K562 (cell line): ENCODE results near the gene GALNT12. TPM values are rescaled to one million over a fixed set of nuclear protein-coding genes. Genes with fewer than 3 reads are reported as not detected.

Experiments used
- ARID1B ChIP-seq: fragments of 450-650 bp; IDR thresholded peaks from 2 replicates; pipeline ENCODE4 v1.6.1; 2016; ENCODE audit warnings: antibody characterized with exemption, mild to moderate bottlenecking, inconsistent platforms
- CBX3 ChIP-seq, 2 experiments: IDR thresholded peaks; 1 replicate in 1 of 2; 2 replicates in 1 of 2; pipeline ENCODE4 v1.6.1; 2012; ENCODE audit warnings: inconsistent platforms in 2 of 2, low read length in 2 of 2, borderline replicate concordance in 1 of 2, control low read depth in 1 of 2
- E2F6 ChIP-seq, 2 experiments: IDR thresholded peaks; 2 replicates each; pipeline ENCODE4 v1.6.1; 2011; ENCODE audit warnings: borderline replicate concordance in 1 of 2, control low read depth in 1 of 2, low read depth in 1 of 2, low read length in 1 of 2, mild to moderate bottlenecking in 1 of 2, mixed read lengths in 1 of 2, moderate library complexity in 1 of 2; ENCODE audit not compliant: insufficient read depth in 1 of 2, insufficient read length in 1 of 2, poor library complexity in 1 of 2, severe bottlenecking in 1 of 2; ENCODE audit errors: extremely low read depth in 1 of 2
- FOXP4 ChIP-seq: sonication (generic); formaldehyde crosslinking; IDR thresholded peaks from 2 replicates; pipeline ENCODE4 v1.8.0; 2022; ENCODE audit warnings: mild to moderate bottlenecking, missing genetic modification reagents, borderline replicate concordance
- MNT ChIP-seq, 2 experiments: fragments of 450-650 bp; conservative IDR thresholded peaks; 2 replicates each; pipeline ENCODE4 v1.6.1; 2017; ENCODE audit warnings: mild to moderate bottlenecking in 2 of 2, moderate library complexity in 2 of 2
- MXI1 ChIP-seq: IDR thresholded peaks from 2 replicates; pipeline ENCODE4 v1.6.1; 2011; ENCODE audit warnings: low read depth, mild to moderate bottlenecking, improper control_type of control experiment, low read length
- NELFE ChIP-seq: IDR thresholded peaks from 2 replicates; pipeline ENCODE4 v1.6.1; 2011; ENCODE audit warnings: mild to moderate bottlenecking; ENCODE audit not compliant: insufficient read depth, insufficient read length
- NR1H2 ChIP-seq: sonication (generic); formaldehyde crosslinking; IDR thresholded peaks from 2 replicates; pipeline ENCODE4 v1.4.0; 2020; ENCODE audit warnings: mild to moderate bottlenecking, missing genetic modification reagents
- RNF2 ChIP-seq: sonication (generic); IDR thresholded peaks from 2 replicates; pipeline ENCODE4 v1.6.1; 2016
- TAF7 ChIP-seq: fragments of 450-650 bp; IDR thresholded peaks from 2 replicates; pipeline ENCODE4 v1.6.1; 2016; ENCODE audit warnings: missing genetic modification characterization, missing compliant biosample characterization
- TCF3 ChIP-seq: sonication (generic); formaldehyde crosslinking; IDR thresholded peaks from 2 replicates; pipeline ENCODE4 v1.4.0; 2020; ENCODE audit warnings: mild to moderate bottlenecking, missing genetic modification reagents
- ZBTB49 ChIP-seq: sonication (generic); formaldehyde crosslinking; IDR thresholded peaks from 2 replicates; pipeline ENCODE4 v1.8.0; 2022; ENCODE audit warnings: missing genetic modification reagents, mild to moderate bottlenecking, borderline replicate concordance
- ZBTB8A ChIP-seq: fragments of 450-650 bp; IDR thresholded peaks from 2 replicates; pipeline ENCODE4 v1.6.1; 2018; ENCODE audit warnings: mild to moderate bottlenecking, moderate library complexity; ENCODE audit not compliant: partially characterized antibody
- ZNF740 ChIP-seq, 3 experiments: fragments of 200-800 bp in 1 of 3; sonication (Bioruptor generic) in 1 of 3; sonication (generic) in 1 of 3; formaldehyde crosslinking in 1 of 3; IDR thresholded peaks; 2 replicates each; pipeline versions ENCODE4 v1.6.1 to v1.8.0; 2016 to 2022; ENCODE audit warnings: mild to moderate bottlenecking in 2 of 3, missing compliant biosample characterization in 2 of 3, missing genetic modification characterization in 2 of 3, missing genetic modification reagents in 1 of 3
- ZNF778 ChIP-seq: fragments of 450-650 bp; formaldehyde crosslinking; IDR thresholded peaks from 2 replicates; pipeline ENCODE4 v1.4.0; 2020; ENCODE audit warnings: mild to moderate bottlenecking, moderate library complexity
- polyA plus RNA-seq, 8 experiments: library from polyadenylated mRNA; depleted of rRNA in 4 of 8; stranded (reverse) in 5 of 8; unstranded in 3 of 8; fragments of >200 nt; fragmentation: Nextera tagmentation in 2 of 8; fragmentation: Illumina TruSeq in 1 of 8; extraction: Ambion mirVana in 2 of 8; extraction: Trizol in 1 of 8; gene quantifications; 2 replicates each; pipeline versions ENCODE4 v1.2.1 to v1.2.3, GENCODE V29; 2011 to 2014; ENCODE audit warnings: inconsistent platforms in 1 of 8, missing spikeins in 1 of 8
- total RNA-seq, 7 experiments: library from RNA; depleted of rRNA in 6 of 7; stranded (reverse); fragments of >200 nt in 6 of 7; fragmentation: Illumina TruSeq in 2 of 7; extraction: Trizol in 2 of 7; gene quantifications; 2 replicates each; pipeline versions ENCODE4 v1.2.1 to v1.2.3, GENCODE V29; 2011 to 2021; ENCODE audit warnings: low replicate concordance in 1 of 7

Gene GALNT12
- total and polyA plus RNA-seq, 9 of the 15 experiments (the other 6 are each of a cell fraction or from before 2014, with no cell fraction given), result 29.7 to 82.9 (median 44.2) TPM

- 0 out of 2 replicates have a peak, but pooled peaks have one; percentile 14 for TF ChIP-seq ARID1B
- no peak for TF ChIP-seq NELFE
- TF ChIP-seq ZBTB8A, result no peak
- no peak for TF ChIP-seq MNT (conservative IDR thresholded peaks at IDR 0.05)
- TF ChIP-seq NR1H2, result no peak
- peak; percentile 79 to 91 for TF ChIP-seq E2F6 (IDR thresholded peaks at IDR 0.05; ENCODE audit: borderline replicate concordance in 1 of 2, extremely low read depth in 1 of 2, insufficient read depth in 1 of 2, insufficient read length in 1 of 2, low read depth in 1 of 2, low read length in 1 of 2, poor library complexity in 1 of 2, severe bottlenecking in 1 of 2)
- no peak for TF ChIP-seq TAF7
- peak in 1 of 2 experiments; percentile 74; a peak in 1 of 3 replicates for TF ChIP-seq CBX3 (IDR thresholded peaks at IDR 0.05; ENCODE audit: borderline replicate concordance in 1 of 2, low read length in 2 of 2)
- TF ChIP-seq ZNF740 (CRISPR knock-in tag; IDR thresholded peaks at IDR 0.05), result no peak
- TF ChIP-seq ZNF740 (tag; IDR thresholded peaks at IDR 0.05), result no peak
- peak; percentile 29; the same call in 1 of the 2 replicates for TF ChIP-seq TCF3 (CRISPR knock-in tag)
- no peak for TF ChIP-seq FOXP4 (CRISPR knock-in tag)
- no peak for TF ChIP-seq ZBTB49 (CRISPR knock-in tag)
- TF ChIP-seq ZNF778 (CRISPR knock-in tag), result no peak
- no peak for TF ChIP-seq MXI1
- no peak for TF ChIP-seq RNF2
Measured at GRCh38 chr9:98821831-98822230, 14.4 kb downstream of the GALNT12 start (continued).
